ENCODE measurements around the gene FAM83D.

FAM83D gene

GRCh38 chr20:38979434-38979833 is 53.2 kb downstream of the FAM83D start:
- DNase-seq (ENCODE audit: low spot score), result no peak
- in situ Hi-C loops (cut with MboI; ENCODE audit: low pct_unique_long_range_greater_than_20kb, low sequenced_read_pairs, unreplicated experiment), result no loop called here
- no peak for TF ChIP-seq CTCF (IDR thresholded peaks at IDR 0.05; ENCODE audit: extremely low read depth, insufficient read depth, missing control alignments)

GRCh38 chr20:38979842-38980241 is 53.6 kb downstream of the FAM83D start:
- in situ Hi-C loops (cut with MboI; ENCODE audit: low pct_unique_long_range_greater_than_20kb, low sequenced_read_pairs, unreplicated experiment), result no loop called here
- TF ChIP-seq CTCF (IDR thresholded peaks at IDR 0.05; ENCODE audit: extremely low read depth, insufficient read depth, missing control alignments), result no peak
- no peak for DNase-seq (ENCODE audit: low spot score)

GRCh38 chr20:38982291-38982690 is 56.1 kb downstream of the FAM83D start:
- in situ Hi-C loops (cut with MboI; ENCODE audit: low pct_unique_long_range_greater_than_20kb, low sequenced_read_pairs, unreplicated experiment), result no loop called here
- no peak for TF ChIP-seq CTCF (IDR thresholded peaks at IDR 0.05; ENCODE audit: extremely low read depth, insufficient read depth, missing control alignments)
- DNase-seq (ENCODE audit: low spot score), result no peak

- TF ChIP-seq CTCF (IDR thresholded peaks at IDR 0.05; ENCODE audit: extremely low read depth, insufficient read depth, missing control alignments), result no peak
- DNase-seq (ENCODE audit: low spot score), result no peak
- in situ Hi-C loops (cut with MboI; ENCODE audit: low pct_unique_long_range_greater_than_20kb, low sequenced_read_pairs, unreplicated experiment), result no loop called here
Observed at GRCh38 chr20:38985060-38985459, 58.8 kb downstream of the FAM83D start.

GRCh38 chr20:38985603-38986170 is 59.5 kb downstream of the FAM83D start:
- TF ChIP-seq CTCF (IDR thresholded peaks at IDR 0.05; ENCODE audit: extremely low read depth, insufficient read depth, missing control alignments), result no peak
- in situ Hi-C loops (cut with MboI; ENCODE audit: low pct_unique_long_range_greater_than_20kb, low sequenced_read_pairs, unreplicated experiment), result no loop called here
- peak; percentile 22 for DNase-seq (ENCODE audit: low spot score)

- in situ Hi-C loops (cut with MboI; ENCODE audit: low pct_unique_long_range_greater_than_20kb, low sequenced_read_pairs, unreplicated experiment), result no loop called here
- no peak for DNase-seq (ENCODE audit: low spot score)
Observed at GRCh38 chr20:38986663-38987062, 60.4 kb downstream of the FAM83D start.

More at GRCh38 chr20:38986663-38987062, 60.4 kb downstream of the FAM83D start:
- TF ChIP-seq CTCF (IDR thresholded peaks at IDR 0.05; ENCODE audit: extremely low read depth, insufficient read depth, missing control alignments), result no peak

All from GM13977 (cell line).